HepG2 (cell line): ENCODE data around the gene INHA. TPM values are rescaled to one million over a fixed set of nuclear protein-coding genes. Genes with fewer than 3 reads are reported as not detected.
A peak's percentile ranks its signal among the peaks of the same experiment; 100 is the strongest.

Source experiments
- AKAP8 ChIP-seq: sonication (generic); formaldehyde crosslinking; IDR thresholded peaks from 2 replicates; pipeline ENCODE4 v1.5.1; 2020; ENCODE audit warnings: mild to moderate bottlenecking, missing genetic modification reagents
- ARHGAP35 ChIP-seq: sonication (generic); formaldehyde crosslinking; IDR thresholded peaks from 2 replicates; pipeline ENCODE4 v1.9.0; 2022; ENCODE audit warnings: mild to moderate bottlenecking, inconsistent platforms, moderate library complexity, missing genetic modification reagents, borderline replicate concordance
- ATF6 ChIP-seq: sonication (generic); formaldehyde crosslinking; conservative IDR thresholded peaks from 2 replicates; pipeline ENCODE4 v1.4.0; 2020; ENCODE audit warnings: missing genetic modification reagents
- DBP ChIP-seq: sonication (generic); formaldehyde crosslinking; IDR thresholded peaks from 2 replicates; pipeline ENCODE4 v1.4.0; 2020; ENCODE audit warnings: missing genetic modification reagents; ENCODE audit errors: not compliant biosample characterization
- HDAC6 ChIP-seq: fragments of 200-600 bp; sonication (generic); IDR thresholded peaks from 2 replicates; pipeline ENCODE4 v1.7.0; 2017; ENCODE audit warnings: mild to moderate bottlenecking, antibody characterized with exemption, low read length, low read depth
- IKZF5 ChIP-seq: IDR thresholded peaks from 2 replicates; pipeline ENCODE4 v1.6.1; 2018; ENCODE audit warnings: missing genetic modification reagents, mild to moderate bottlenecking, missing compliant biosample characterization
- MXD1 ChIP-seq: sonication (generic); formaldehyde crosslinking; IDR thresholded peaks from 2 replicates; pipeline ENCODE4 v1.4.0; 2020; ENCODE audit warnings: mild to moderate bottlenecking, missing genetic modification reagents
- PBX2 ChIP-seq: IDR thresholded peaks from 2 replicates; pipeline ENCODE4 v1.6.1; 2016; ENCODE audit warnings: control low read depth
- REXO4 ChIP-seq: sonication (generic); formaldehyde crosslinking; IDR thresholded peaks from 2 replicates; pipeline ENCODE4 v1.8.0; 2022; ENCODE audit warnings: missing genetic modification reagents, mild to moderate bottlenecking, borderline replicate concordance
- SP1 ChIP-seq, 2 experiments: fragments of 450-650 bp in 1 of 2; sonication (generic) in 1 of 2; formaldehyde crosslinking in 1 of 2; IDR thresholded peaks; 2 replicates each; pipeline versions ENCODE4 v1.4.0 to v1.6.1; 2016 to 2020; ENCODE audit warnings: missing genetic modification reagents in 1 of 2
- TBX2 ChIP-seq: sonication (generic); formaldehyde crosslinking; IDR thresholded peaks from 2 replicates; pipeline ENCODE4 v1.5.0; 2020; ENCODE audit warnings: missing genetic modification reagents, mild to moderate bottlenecking, borderline replicate concordance
- WIZ ChIP-seq: sonication (generic); formaldehyde crosslinking; IDR thresholded peaks from 2 replicates; pipeline ENCODE4 v1.5.1; 2020; ENCODE audit warnings: mild to moderate bottlenecking, missing genetic modification reagents
- ZBTB26 ChIP-seq: IDR thresholded peaks from 2 replicates; pipeline ENCODE4 v1.6.1; 2016; ENCODE audit warnings: missing compliant biosample characterization, missing genetic modification reagents, borderline replicate concordance
- ZNF225 ChIP-seq: sonication (generic); formaldehyde crosslinking; IDR thresholded peaks from 2 replicates; pipeline ENCODE4 v1.4.0; 2020; ENCODE audit warnings: mild to moderate bottlenecking, missing genetic modification reagents
- ZNF33B ChIP-seq: sonication (generic); formaldehyde crosslinking; IDR thresholded peaks from 2 replicates; pipeline ENCODE4 v1.5.1; 2020; ENCODE audit warnings: mild to moderate bottlenecking, missing genetic modification reagents
- ZNF414 ChIP-seq: sonication (generic); formaldehyde crosslinking; IDR thresholded peaks from 2 replicates; pipeline ENCODE4 v1.5.0; 2020; ENCODE audit warnings: missing genetic modification reagents
- ZNF615 ChIP-seq: sonication (generic); formaldehyde crosslinking; IDR thresholded peaks from 2 replicates; pipeline ENCODE4 v1.5.0; 2020; ENCODE audit warnings: mild to moderate bottlenecking, missing genetic modification reagents, borderline replicate concordance
- ZNF710 ChIP-seq: sonication (generic); formaldehyde crosslinking; IDR thresholded peaks from 2 replicates; pipeline ENCODE4 v1.5.0; 2020; ENCODE audit warnings: mild to moderate bottlenecking, missing genetic modification reagents, borderline replicate concordance
- polyA plus RNA-seq, 8 experiments: library from polyadenylated mRNA; depleted of rRNA in 3 of 8; stranded (reverse) in 7 of 8; unstranded in 1 of 8; fragments of >200 nt; fragmentation: Illumina TruSeq in 4 of 8; extraction: Trizol in 4 of 8; gene quantifications; 2 replicates each; pipeline versions ENCODE4 v1.2.1 to v1.2.3, GENCODE V29; 2011 to 2016; ENCODE audit warnings: low read depth in 4 of 8, missing spikeins in 1 of 8, mixed read lengths in 1 of 8; ENCODE audit not compliant: insufficient read depth in 1 of 8
- total RNA-seq, 5 experiments: library from RNA; depleted of rRNA; stranded (reverse); fragments of >200 nt; fragmentation: Illumina TruSeq; extraction: Trizol; gene quantifications; 2 replicates each; pipeline ENCODE4 v1.2.3, GENCODE V29; 2016; ENCODE audit warnings: low read depth in 1 of 5

INHA gene
- total and polyA plus RNA-seq, 2 of the 13 experiments (the other 11 are each of a cell fraction or from before 2014, with no cell fraction given), result 4.1 to 15.2 TPM

- TF ChIP-seq ZBTB26 (CRISPR knock-in tag) (no peak), ZNF33B (CRISPR knock-in tag) (no peak), ZNF225 (0 out of 2 replicates have a peak, but pooled peaks have one; percentile 36), ZNF710 (CRISPR knock-in tag) (no peak), ATF6 (CRISPR knock-in tag) (no peak), DBP (CRISPR knock-in tag) (no peak), IKZF5 (CRISPR knock-in tag) (no peak), HDAC6 (no peak), SP1 (IDR thresholded peaks at IDR 0.05) (no peak), SP1 (CRISPR knock-in tag; IDR thresholded peaks at IDR 0.05) (no peak), PBX2 (no peak), REXO4 (CRISPR knock-in tag) (0 out of 2 replicates have a peak, but pooled peaks have one; percentile 49), ZNF414 (CRISPR knock-in tag) (no peak), ZNF615 (no peak), MXD1 (0 out of 2 replicates have a peak, but pooled peaks have one; percentile 67), AKAP8 (peak; percentile 83), ARHGAP35 (CRISPR knock-in tag) (no peak; the same call in 1 of the 2 replicates), TBX2 (CRISPR knock-in tag) (peak; percentile 10; the same call in 1 of the 2 replicates), WIZ (CRISPR knock-in tag) (no peak)
These were observed 1.8 kb upstream of the INHA start (continued) for GRCh38 chr2:219570194-219570923.
